Stomach (tissue), 9 donors: Measurements from ENCODE around the gene CEP290. TPM values are rescaled to one million over a fixed set of nuclear protein-coding genes. Genes with fewer than 3 reads are reported as not detected.

Experiments used
- DNase-seq, 2 donors: peaks; one replicate each; pipeline versions ENCODE4 v3.0.0 to v3.0.0-alpha.2; 2013 to 2019
- H3K27ac ChIP-seq, 5 donors: fragments of 200-600 bp in 4 of 5; sonication (generic) in 4 of 5; one replicate each; pipeline ENCODE4 v1.5.1; 2013 to 2019; ENCODE audit warnings: mild to moderate bottlenecking in 1 of 5, moderate library complexity in 1 of 5
- H3K27me3 ChIP-seq, 3 donors: fragments of 200-600 bp; sonication (generic); one replicate each; pipeline ENCODE4 v1.5.1; 2017 to 2019; ENCODE audit warnings: mixed run types in 1 of 3
- H3K36me3 ChIP-seq, 4 donors: fragments of 200-600 bp; sonication (generic); 1 replicate in 3 of 4; 2 replicates in 1 of 4; pipeline ENCODE4 v1.5.1; 2016 to 2019
- H3K4me1 ChIP-seq, 4 donors: fragments of 200-600 bp; sonication (generic); one replicate each; pipeline ENCODE4 v1.5.1; 2016 to 2019
- H3K4me3 ChIP-seq, 4 donors: fragments of 200-600 bp; sonication (generic) in 3 of 4; one replicate each; pipeline ENCODE4 v1.5.1; 2016 to 2019; ENCODE audit warnings: mild to moderate bottlenecking in 1 of 4
- H3K9me3 ChIP-seq, 4 donors: fragments of 200-600 bp; sonication (generic); one replicate each; pipeline ENCODE4 v1.5.1; 2016 to 2019
- CTCF ChIP-seq, 7 experiments: fragments of 450-650 bp in 4 of 7; fragments of 200-600 bp in 3 of 7; sonication (generic) in 3 of 7; IDR thresholded peaks; one replicate each; pipeline ENCODE4 v1.5.1; 2016 to 2019; ENCODE audit warnings: antibody characterized with exemption in 7 of 7, control low read depth in 2 of 7, mild to moderate bottlenecking in 1 of 7
- EP300 ChIP-seq: sonication (generic); formaldehyde crosslinking; IDR thresholded peaks from one replicate; pipeline ENCODE4 v1.6.1; 2017; ENCODE audit warnings: antibody characterized with exemption
- POLR2A ChIP-seq, 4 donors: fragments of 450-650 bp; IDR thresholded peaks; one replicate each; pipeline ENCODE4 v1.6.1; 2016; ENCODE audit warnings: antibody characterized with exemption in 4 of 4, control low read depth in 2 of 4, mild to moderate bottlenecking in 1 of 4, moderate library complexity in 1 of 4
- POLR2AphosphoS5 ChIP-seq, 3 donors: sonication (generic); formaldehyde crosslinking; IDR thresholded peaks; one replicate each; pipeline ENCODE4 v1.6.1; 2016; ENCODE audit warnings: antibody characterized with exemption in 3 of 3
- WGBS, 5 donors: extraction: QIAGEN DNeasy Blood & Tissue Kit in 3 of 5; methylation state at CpG; one replicate each; pipeline versions ENCODE4 v1.1.5 to v1.1.7; 2013 to 2018; 5-methylcytosine and 5-hydroxymethylcytosine counted together
- intact Hi-C: fragments of 100-400 bp; cut with DNase I; formaldehyde crosslinking; loops from one replicate; pipeline ENCODE4 v1.15.1; 2023; ENCODE audit warnings: low total_unique reads
- polyA plus RNA-seq, 3 donors: library from polyadenylated mRNA; stranded (reverse); fragments of 200-250 nt; gene quantifications; one replicate each; pipeline ENCODE4 v1.2.3, GENCODE V29; 2013
- total RNA-seq, 5 donors: library from RNA; depleted of rRNA; stranded (reverse); fragments of >200 nt; gene quantifications; one replicate each; pipeline versions ENCODE4 v1.1.0 to v1.2.3, GENCODE V29; 2014 to 2016
- donor health status: healthy with polysubstance abuse.
- donor health status: Bipolar disorder and iron deficiency.
- donor health status: healthy.

Gene CEP290
- total and polyA plus RNA-seq, 8 donors: 2.9 to 109 (median 25.4) TPM

DNA sequence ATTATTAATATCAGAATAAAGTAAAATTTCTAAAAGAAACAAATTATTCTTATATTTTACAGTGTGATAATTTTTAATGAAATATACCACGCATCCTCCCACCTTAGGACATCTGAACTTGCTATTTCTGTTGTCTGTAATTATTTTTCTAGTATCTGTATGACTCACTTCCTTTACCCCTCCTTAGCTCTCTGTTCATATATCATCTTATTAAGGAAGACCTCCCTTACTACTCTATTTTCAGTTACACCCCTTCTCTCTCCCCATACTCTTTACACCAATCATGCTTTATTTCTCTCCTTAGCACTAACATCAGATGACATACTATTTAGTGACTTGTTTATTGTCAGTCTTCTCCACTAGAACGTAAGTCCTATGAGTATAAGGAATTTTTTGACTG, 78.5 kb downstream of the CEP290 start:
- H3K4me3 ChIP-seq: no peak overlapping the region
- WGBS, 5 donors: 84 to 99% (median 92%) methylated on average over 2 of the region's 2 CpGs
- DNase-seq: no peak
- no peaks in the 10 kb centered on the region for H3K4me1 ChIP-seq
- TF ChIP-seq POLR2AphosphoS5 (IDR thresholded peaks at IDR 0.05) (no peak), POLR2A (IDR thresholded peaks at IDR 0.05) (no peak), CTCF (IDR thresholded peaks at IDR 0.05) (no peak), EP300 (no peak)
- no peaks in the 10 kb centered on the region for H3K9me3 ChIP-seq
- intact Hi-C loops: no loop called here
- H3K27ac ChIP-seq: no peak overlapping the region
- H3K27me3 ChIP-seq: no peaks in the 10 kb centered on the region
- H3K36me3 ChIP-seq: peaks cover 5 to 43% (median 36%) of the 10 kb centered on the region in 4 donors

DNA sequence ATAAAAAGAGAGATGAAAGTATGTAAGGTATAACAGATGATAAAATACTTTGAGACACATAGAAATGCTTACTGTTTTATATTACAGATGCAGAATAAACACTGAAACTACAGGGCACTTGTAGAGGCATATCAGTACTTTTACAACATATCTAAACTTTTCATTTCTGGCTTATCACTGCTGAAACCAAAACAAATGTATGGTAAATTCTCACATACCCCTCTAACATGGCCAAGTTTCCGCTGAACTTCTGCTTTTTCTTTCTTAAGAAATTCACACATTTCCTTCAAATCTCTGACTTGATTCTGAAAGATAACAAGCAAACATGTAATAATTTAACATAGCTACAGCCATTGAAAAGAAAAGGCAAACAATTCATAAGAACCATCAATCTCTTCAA, 79.4 kb downstream of the CEP290 start:
- peaks cover 5 to 49% (median 45%) of the 10 kb centered on the region in 4 donors for H3K36me3 ChIP-seq
- H3K4me3 ChIP-seq: no peak overlapping the region
- WGBS, 5 donors: 71 to 95% (median 84%) methylated on average over 1 of the region's 1 CpG
- no peak for TF ChIP-seq CTCF (IDR thresholded peaks at IDR 0.05)
- TF ChIP-seq POLR2AphosphoS5 (IDR thresholded peaks at IDR 0.05): no peak
- no peak for TF ChIP-seq POLR2A (IDR thresholded peaks at IDR 0.05)
- TF ChIP-seq EP300: no peak
- no peak overlapping the region for H3K27ac ChIP-seq
- no peaks in the 10 kb centered on the region for H3K9me3 ChIP-seq
- intact Hi-C loops: no loop called here
- H3K27me3 ChIP-seq: no peaks in the 10 kb centered on the region
- no peaks in the 10 kb centered on the region for H3K4me1 ChIP-seq
- no peak for DNase-seq

DNA sequence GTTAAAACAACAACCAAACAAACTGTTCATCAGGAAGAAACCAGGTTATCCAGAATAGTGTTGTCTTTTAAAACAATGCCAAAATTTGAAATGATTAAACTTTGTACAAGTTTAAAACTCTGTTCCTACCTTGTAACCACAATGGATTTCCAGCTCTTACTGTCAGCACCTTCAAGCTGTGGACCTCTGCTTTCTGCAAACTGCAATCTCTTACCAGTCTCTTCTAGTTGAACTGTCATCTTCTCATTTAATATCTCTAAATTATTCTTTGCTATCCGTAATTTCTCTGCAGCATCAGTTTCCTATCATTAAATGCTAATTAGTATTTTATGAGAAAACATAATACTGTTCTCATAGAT, 83.2 kb downstream of the CEP290 start:
- Histone ChIP-seq H3K27ac (no peak overlapping the region), H3K4me3 (no peak overlapping the region), H3K27me3 (no peaks in the 10 kb centered on the region), H3K4me1 (no peaks in the 10 kb centered on the region), H3K36me3 (peaks cover 5 to 62% (median 54%) of the 10 kb centered on the region in 4 donors), H3K9me3 (no peaks in the 10 kb centered on the region)
- intact Hi-C loops: no loop called here
- no peak for DNase-seq
- 88 to 100% (median 96%) methylated on average over 1 of the region's 1 CpG for WGBS, 5 donors
- TF ChIP-seq CTCF (IDR thresholded peaks at IDR 0.05): no peak
- TF ChIP-seq EP300: no peak

DNA sequence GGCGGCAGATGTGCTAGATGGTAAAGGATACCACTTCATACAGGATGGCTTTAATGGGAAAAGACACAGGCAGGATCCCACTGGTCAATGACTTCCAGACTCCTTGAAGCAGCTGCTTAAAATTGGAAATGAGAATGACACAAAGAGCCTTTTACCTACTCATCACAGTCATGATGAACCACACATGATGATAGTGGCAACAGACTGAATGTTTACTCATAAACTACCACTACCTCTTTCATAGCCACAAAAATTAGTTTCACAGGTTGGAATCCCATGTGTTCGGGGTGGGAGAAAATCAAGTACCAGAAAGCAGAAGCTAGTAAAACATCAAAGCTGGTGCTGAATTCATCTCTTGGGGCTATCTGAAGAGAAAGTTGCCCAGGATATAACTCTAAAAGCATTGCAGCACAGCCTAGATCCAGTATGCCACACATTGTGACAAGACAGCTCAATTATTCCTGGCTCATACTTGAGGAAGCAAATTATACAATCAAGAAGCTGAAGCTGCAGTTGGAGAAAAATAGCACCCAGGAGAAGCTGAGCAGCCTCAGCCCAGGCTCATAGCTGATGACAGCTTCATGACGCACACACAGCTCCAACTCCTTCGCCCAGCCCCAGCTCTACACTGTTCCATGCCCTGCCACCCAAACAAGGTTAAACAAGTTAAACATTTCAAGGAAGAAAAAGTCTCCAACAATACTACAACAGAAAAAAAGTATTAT, 83.7 kb downstream of the CEP290 start:
- no peak for DNase-seq

More for the DNA sequence above, 83.7 kb downstream of the CEP290 start:
- TF ChIP-seq CTCF (IDR thresholded peaks at IDR 0.05): no peak
- no peak for TF ChIP-seq POLR2A (IDR thresholded peaks at IDR 0.05)
- TF ChIP-seq POLR2AphosphoS5 (IDR thresholded peaks at IDR 0.05): no peak
- no peak for TF ChIP-seq EP300
- no peak overlapping the region for H3K27ac ChIP-seq
- H3K9me3 ChIP-seq: no peaks in the 10 kb centered on the region
- H3K27me3 ChIP-seq: no peaks in the 10 kb centered on the region
- H3K4me3 ChIP-seq: no peak overlapping the region
- H3K36me3 ChIP-seq: peaks cover 5 to 67% (median 54%) of the 10 kb centered on the region in 4 donors
- WGBS, 5 donors: 84 to 98% (median 96%) methylated on average over 4 of the region's 4 CpGs
- H3K4me1 ChIP-seq: no peaks in the 10 kb centered on the region
- intact Hi-C loops: no loop called here
